Measurements from ENCODE around the gene LZTFL1.

LZTFL1 gene

DNA sequence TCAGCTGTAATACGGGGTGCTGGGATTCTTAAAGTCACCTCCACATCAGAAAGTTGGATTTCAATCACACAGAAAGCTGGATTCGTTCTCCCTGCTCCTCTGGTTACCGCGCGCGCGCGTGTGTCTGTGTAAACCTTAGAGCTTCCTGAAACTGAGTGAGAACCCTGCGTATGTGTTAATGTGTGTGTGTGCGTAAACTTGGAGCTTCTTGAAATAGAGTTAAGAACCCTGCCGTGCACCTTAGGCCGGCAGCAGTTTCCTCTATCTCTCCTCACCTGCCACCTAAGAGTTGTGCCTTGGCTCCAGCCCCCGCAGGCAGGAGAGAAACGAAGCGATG, 531 bp downstream of the LZTFL1 start:
- Histone ChIP-seq H3K4me3 (ENCODE audit: insufficient read depth, low read length, poor library complexity, severe bottlenecking) (peak overlapping the region; percentile 75), H3K9me2 (replicated peaks; ENCODE audit: insufficient read depth, low read length) (no peaks in the 10 kb centered on the region; the same call in 1 of the 2 replicates), H3K27me3 (ENCODE audit: low read length) (no peaks in the 10 kb centered on the region), H3K36me3 (ENCODE audit: low read length) (no peaks in the 10 kb centered on the region), H4K20me1 (ENCODE audit: low read depth, low read length) (no peaks in the 10 kb centered on the region), H2AFZ (ENCODE audit: low read depth, low read length, severe bottlenecking) (peak overlapping the region; percentile 95), H3K9me3 (ENCODE audit: insufficient read depth, low read length) (no peaks in the 10 kb centered on the region), H3K4me2 (ENCODE audit: low read depth, low read length, poor library complexity, severe bottlenecking) (peak overlapping the region; percentile 80), H3K79me2 (ENCODE audit: insufficient read depth, low read length) (no peaks in the 10 kb centered on the region), H3F3A (ENCODE audit: insufficient read depth) (no peaks in the 10 kb centered on the region), H3K9ac (ENCODE audit: low read length) (peak overlapping the region; percentile 44), H3K27ac (ENCODE audit: low read depth, low read length) (no peak overlapping the region)
- no peak for TF ChIP-seq EZH2phosphoT487 (conservative IDR thresholded peaks at IDR 0.05; ENCODE audit: low read length)
- TF ChIP-seq, protein P1, sequence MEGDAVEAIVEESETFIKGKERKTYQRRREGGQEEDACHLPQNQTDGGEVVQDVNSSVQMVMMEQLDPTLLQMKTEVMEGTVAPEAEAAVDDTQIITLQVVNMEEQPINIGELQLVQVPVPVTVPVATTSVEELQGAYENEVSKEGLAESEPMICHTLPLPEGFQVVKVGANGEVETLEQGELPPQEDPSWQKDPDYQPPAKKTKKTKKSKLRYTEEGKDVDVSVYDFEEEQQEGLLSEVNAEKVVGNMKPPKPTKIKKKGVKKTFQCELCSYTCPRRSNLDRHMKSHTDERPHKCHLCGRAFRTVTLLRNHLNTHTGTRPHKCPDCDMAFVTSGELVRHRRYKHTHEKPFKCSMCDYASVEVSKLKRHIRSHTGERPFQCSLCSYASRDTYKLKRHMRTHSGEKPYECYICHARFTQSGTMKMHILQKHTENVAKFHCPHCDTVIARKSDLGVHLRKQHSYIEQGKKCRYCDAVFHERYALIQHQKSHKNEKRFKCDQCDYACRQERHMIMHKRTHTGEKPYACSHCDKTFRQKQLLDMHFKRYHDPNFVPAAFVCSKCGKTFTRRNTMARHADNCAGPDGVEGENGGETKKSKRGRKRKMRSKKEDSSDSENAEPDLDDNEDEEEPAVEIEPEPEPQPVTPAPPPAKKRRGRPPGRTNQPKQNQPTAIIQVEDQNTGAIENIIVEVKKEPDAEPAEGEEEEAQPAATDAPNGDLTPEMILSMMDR (IDR thresholded peaks at IDR 0.05; ENCODE audit: insufficient read depth, low read length, poor library complexity, severe bottlenecking) = no peak

DNA sequence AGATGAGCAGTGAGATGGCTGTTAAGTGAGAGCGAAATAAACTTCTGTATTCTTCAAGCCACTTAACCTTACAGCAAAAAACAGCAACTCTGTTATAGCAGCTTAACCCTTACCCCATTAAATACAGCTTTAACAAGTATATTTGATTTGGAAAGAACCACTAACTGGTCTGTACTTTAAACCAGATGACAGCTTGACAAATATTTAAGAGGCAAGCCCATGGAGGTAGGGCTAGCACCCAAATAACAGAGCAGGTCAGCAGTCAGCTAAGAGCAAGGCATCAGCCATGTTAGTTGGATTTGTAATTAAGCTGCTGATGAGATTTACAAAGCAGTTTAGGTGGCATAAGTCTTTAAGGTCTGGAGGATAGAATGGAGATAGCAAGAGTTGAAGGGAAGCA, 3.5 kb downstream of the LZTFL1 start:
- Histone ChIP-seq H3K9me3 (ENCODE audit: insufficient read depth, low read length) (no peaks in the 10 kb centered on the region), H3K36me3 (ENCODE audit: low read length) (no peaks in the 10 kb centered on the region), H4K20me1 (ENCODE audit: low read depth, low read length) (no peaks in the 10 kb centered on the region), H3K9ac (ENCODE audit: low read length) (no peak overlapping the region), H2AFZ (ENCODE audit: low read depth, low read length, severe bottlenecking) (no peak overlapping the region), H3K79me2 (ENCODE audit: insufficient read depth, low read length) (no peaks in the 10 kb centered on the region), H3K4me2 (ENCODE audit: low read depth, low read length, poor library complexity, severe bottlenecking) (no peak overlapping the region), H3K9me2 (replicated peaks; ENCODE audit: insufficient read depth, low read length) (no peaks in the 10 kb centered on the region; the same call in 1 of the 2 replicates), H3K27ac (ENCODE audit: low read depth, low read length) (no peak overlapping the region), H3K27me3 (ENCODE audit: low read length) (no peaks in the 10 kb centered on the region), H3F3A (ENCODE audit: insufficient read depth) (no peaks in the 10 kb centered on the region), H3K4me3 (ENCODE audit: insufficient read depth, low read length, poor library complexity, severe bottlenecking) (no peak overlapping the region)
- no peak for TF ChIP-seq EZH2phosphoT487 (conservative IDR thresholded peaks at IDR 0.05; ENCODE audit: low read length)
- TF ChIP-seq, protein P1 (IDR thresholded peaks at IDR 0.05; ENCODE audit: insufficient read depth, low read length, poor library complexity, severe bottlenecking) = no peak

DNA sequence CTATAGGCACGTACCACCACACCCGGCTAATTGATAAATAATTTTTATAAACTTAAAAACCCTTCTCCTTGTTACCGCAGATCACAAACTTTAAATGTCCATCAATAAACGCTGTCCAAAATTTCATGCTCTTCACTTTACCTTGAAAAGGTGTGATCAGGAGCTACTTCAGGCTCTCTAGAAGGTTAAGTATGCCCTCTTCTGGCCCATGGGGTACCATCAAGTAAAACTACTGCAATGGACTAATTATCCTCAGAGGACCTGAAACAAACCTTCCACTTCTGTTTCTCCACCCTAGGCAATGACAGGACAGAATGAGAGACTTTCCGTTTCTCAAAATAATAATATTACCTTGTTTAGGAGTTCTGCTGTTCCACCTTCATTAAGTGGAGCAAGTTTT, 9.2 kb downstream of the LZTFL1 start:
- no peak for TF ChIP-seq EZH2phosphoT487 (conservative IDR thresholded peaks at IDR 0.05; ENCODE audit: low read length)
- TF ChIP-seq, protein P1 (IDR thresholded peaks at IDR 0.05; ENCODE audit: insufficient read depth, low read length, poor library complexity, severe bottlenecking) = no peak

More for the DNA sequence above, 9.2 kb downstream of the LZTFL1 start:
- Histone ChIP-seq H3F3A (ENCODE audit: insufficient read depth) (no peaks in the 10 kb centered on the region), H3K9ac (ENCODE audit: low read length) (no peak overlapping the region), H3K27ac (ENCODE audit: low read depth, low read length) (no peak overlapping the region), H3K27me3 (ENCODE audit: low read length) (no peaks in the 10 kb centered on the region), H2AFZ (ENCODE audit: low read depth, low read length, severe bottlenecking) (no peak overlapping the region), H4K20me1 (ENCODE audit: low read depth, low read length) (no peaks in the 10 kb centered on the region), H3K79me2 (ENCODE audit: insufficient read depth, low read length) (no peaks in the 10 kb centered on the region), H3K9me2 (replicated peaks; ENCODE audit: insufficient read depth, low read length) (no peaks in the 10 kb centered on the region), H3K4me2 (ENCODE audit: low read depth, low read length, poor library complexity, severe bottlenecking) (no peak overlapping the region), H3K4me3 (ENCODE audit: insufficient read depth, low read length, poor library complexity, severe bottlenecking) (no peak overlapping the region), H3K9me3 (ENCODE audit: insufficient read depth, low read length) (no peaks in the 10 kb centered on the region), H3K36me3 (ENCODE audit: low read length) (no peaks in the 10 kb centered on the region)

Measured in SU-DHL-6 (cell line).